ENCODE results near the gene FZD10. TPM values are rescaled to one million over a fixed set of nuclear protein-coding genes. Genes with fewer than 3 reads are reported as not detected.

The FZD10 gene
- total RNA-seq, 1 donor = not detected

- no peak overlapping the region for H3K27ac ChIP-seq (ENCODE audit: low read depth, low read length)
Measured at GRCh38 chr12:130156652-130157275, 5.5 kb upstream of the FZD10 start.

GRCh38 chr12:130157998-130158753 lies 4.1 kb upstream of the FZD10 start:
- TF ChIP-seq CTCF (IDR thresholded peaks at IDR 0.05; ENCODE audit: extremely low read depth, low read depth, low read length) = no peak
- Histone ChIP-seq H2AFZ (ENCODE audit: low read length) (no peak overlapping the region), H3K9me3 (ENCODE audit: low read depth, low read length) (no peaks in the 10 kb centered on the region), H3K4me1 (ENCODE audit: insufficient read depth, low read length) (no peaks in the 10 kb centered on the region), H3K4me3 (ENCODE audit: insufficient read depth, low read length) (no peak overlapping the region), H3K4me2 (ENCODE audit: insufficient read depth, low read length) (no peak overlapping the region), H3K36me3 (ENCODE audit: insufficient read depth, low read length) (no peaks in the 10 kb centered on the region), H3K27me3 (ENCODE audit: insufficient read depth, low read length) (peaks cover 6% of the 10 kb centered on the region), H3K27ac (ENCODE audit: low read depth, low read length) (no peak overlapping the region), H4K20me1 (ENCODE audit: insufficient read depth, low read length) (no peaks in the 10 kb centered on the region), H3K79me2 (ENCODE audit: insufficient read depth, low read length) (no peaks in the 10 kb centered on the region)
- no peak for DNase-seq (ENCODE audit: insufficient read length, low spot score, missing footprints)

More at GRCh38 chr12:130156652-130157275, 5.5 kb upstream of the FZD10 start:
- Histone ChIP-seq H3K79me2 (ENCODE audit: insufficient read depth, low read length) (no peaks in the 10 kb centered on the region), H3K4me1 (ENCODE audit: insufficient read depth, low read length) (no peaks in the 10 kb centered on the region), H2AFZ (ENCODE audit: low read length) (no peak overlapping the region), H3K4me3 (ENCODE audit: insufficient read depth, low read length) (no peak overlapping the region), H4K20me1 (ENCODE audit: insufficient read depth, low read length) (no peaks in the 10 kb centered on the region), H3K4me2 (ENCODE audit: insufficient read depth, low read length) (no peak overlapping the region), H3K36me3 (ENCODE audit: insufficient read depth, low read length) (no peaks in the 10 kb centered on the region), H3K27me3 (ENCODE audit: insufficient read depth, low read length) (peaks cover 4% of the 10 kb centered on the region), H3K9me3 (ENCODE audit: low read depth, low read length) (no peaks in the 10 kb centered on the region)
- TF ChIP-seq CTCF (IDR thresholded peaks at IDR 0.05; ENCODE audit: extremely low read depth, low read depth, low read length) = no peak
- no peak for DNase-seq (ENCODE audit: insufficient read length, low spot score, missing footprints)

- TF ChIP-seq CTCF (IDR thresholded peaks at IDR 0.05; ENCODE audit: extremely low read depth, low read depth, low read length) = no peak
- no peaks in the 10 kb centered on the region for H3K79me2 ChIP-seq (ENCODE audit: insufficient read depth, low read length)
- no peaks in the 10 kb centered on the region for H4K20me1 ChIP-seq (ENCODE audit: insufficient read depth, low read length)
- H3K27me3 ChIP-seq (ENCODE audit: insufficient read depth, low read length) = peaks cover 12% of the 10 kb centered on the region
- no peak overlapping the region for H3K27ac ChIP-seq (ENCODE audit: low read depth, low read length)
- H3K4me3 ChIP-seq (ENCODE audit: insufficient read depth, low read length) = no peak overlapping the region
- DNase-seq (ENCODE audit: insufficient read length, low spot score, missing footprints) = no peak
- no peaks in the 10 kb centered on the region for H3K4me1 ChIP-seq (ENCODE audit: insufficient read depth, low read length)
- no peak overlapping the region for H3K4me2 ChIP-seq (ENCODE audit: insufficient read depth, low read length)
- H2AFZ ChIP-seq (ENCODE audit: low read length) = no peak overlapping the region
- H3K36me3 ChIP-seq (ENCODE audit: insufficient read depth, low read length) = no peaks in the 10 kb centered on the region
- H3K9me3 ChIP-seq (ENCODE audit: low read depth, low read length) = no peaks in the 10 kb centered on the region
Measured at GRCh38 chr12:130158754-130159059, 3.6 kb upstream of the FZD10 start.

- no peak overlapping the region for H3K27ac ChIP-seq (ENCODE audit: low read depth, low read length)
- H3K27me3 ChIP-seq (ENCODE audit: insufficient read depth, low read length) = peaks cover 13% of the 10 kb centered on the region
- no peak overlapping the region for H3K4me3 ChIP-seq (ENCODE audit: insufficient read depth, low read length)
- H3K79me2 ChIP-seq (ENCODE audit: insufficient read depth, low read length) = no peaks in the 10 kb centered on the region
- TF ChIP-seq CTCF (IDR thresholded peaks at IDR 0.05; ENCODE audit: extremely low read depth, low read depth, low read length) = no peak
- H3K36me3 ChIP-seq (ENCODE audit: insufficient read depth, low read length) = no peaks in the 10 kb centered on the region
- DNase-seq (ENCODE audit: insufficient read length, low spot score, missing footprints) = no peak
- H4K20me1 ChIP-seq (ENCODE audit: insufficient read depth, low read length) = no peaks in the 10 kb centered on the region
- no peak overlapping the region for H2AFZ ChIP-seq (ENCODE audit: low read length)
- no peak overlapping the region for H3K4me2 ChIP-seq (ENCODE audit: insufficient read depth, low read length)
- H3K9me3 ChIP-seq (ENCODE audit: low read depth, low read length) = no peaks in the 10 kb centered on the region
- H3K4me1 ChIP-seq (ENCODE audit: insufficient read depth, low read length) = no peaks in the 10 kb centered on the region
Measured at GRCh38 chr12:130160306-130160705, 2.0 kb upstream of the FZD10 start.

All from osteoblast (primary cell).